Neural progenitor cell (in vitro differentiated cells): ENCODE results near the gene DGKD.

Experiments
- CTCF ChIP-seq: fragments of 200-600 bp; sonication (generic); IDR thresholded peaks from 2 replicates; pipeline ENCODE4 v1.5.1; 2017; ENCODE audit warnings: antibody characterized with exemption, mild to moderate bottlenecking
- EZH2phosphoT487 ChIP-seq: fragments of 200-600 bp; sonication (generic); IDR thresholded peaks from 2 replicates; pipeline ENCODE4 v1.6.1; 2017; ENCODE audit warnings: antibody characterized with exemption

- TF ChIP-seq CTCF (no peak), EZH2phosphoT487 (no peak)
Measured at GRCh38 chr2:233380995-233381637, 26.8 kb downstream of the DGKD start.
